DMS153 (cell line): ENCODE data around the gene SMIM5.
A peak's percentile ranks its signal among the peaks of the same experiment; 100 is the strongest.
"Not testable (repeated sequence)": the region's sequence is repeated elsewhere in the genome, so short reads cannot be mapped to it uniquely, and the experiment has no call there.

Source experiments
- DNase-seq: peaks from one replicate; lab custom pipeline; 2025; lab: John Stamatoyannopoulos, UW

Gene SMIM5

GRCh38 chr17:75632863-75633485 lies at the start of gene SMIM5:
Gene SMIM5 (plus strand): TSS chr17:75633434. CDS start chr17:75640202, 6,768 bp downstream.
- DNase-seq = peak; percentile 46

- DNase-seq = no peak
These were observed 48.4 kb upstream of the SMIM5 start for GRCh38 chr17:75584849-75585175.

- peak; percentile 40 for DNase-seq
These were observed 45.3 kb upstream of the SMIM5 start, which contains the start of gene MYO15B for GRCh38 chr17:75587675-75588595. Gene MYO15B (plus strand): TSS chr17:75587800. CDS start chr17:75588058, 258 bp downstream.

- DNase-seq = no peak
These were observed 44.6 kb upstream of the SMIM5 start for GRCh38 chr17:75588596-75589011.

GRCh38 chr17:75589012-75589918 lies 44.0 kb upstream of the SMIM5 start:
- DNase-seq = peak; percentile 71

- DNase-seq = no peak
These were observed 43.3 kb upstream of the SMIM5 start for GRCh38 chr17:75589919-75590303.

- no peak for DNase-seq
These were observed 42.9 kb upstream of the SMIM5 start for GRCh38 chr17:75590314-75590761.

GRCh38 chr17:75590849-75591721 lies 42.1 kb upstream of the SMIM5 start:
- no peak for DNase-seq

- no peak for DNase-seq
These were observed 41.4 kb upstream of the SMIM5 start for GRCh38 chr17:75591722-75592302.

- no peak for DNase-seq
These were observed 40.8 kb upstream of the SMIM5 start for GRCh38 chr17:75592348-75593020.

GRCh38 chr17:75593430-75593829 lies 39.8 kb upstream of the SMIM5 start:
- DNase-seq = not testable (repeated sequence)

GRCh38 chr17:75594499-75595283 lies 38.5 kb upstream of the SMIM5 start:
- DNase-seq = peak; percentile 12

GRCh38 chr17:75595284-75595919 lies 37.8 kb upstream of the SMIM5 start:
- no peak for DNase-seq

GRCh38 chr17:75595920-75596313 lies 37.3 kb upstream of the SMIM5 start:
- DNase-seq = no peak

GRCh38 chr17:75596320-75597087 lies 36.7 kb upstream of the SMIM5 start:
- DNase-seq = no peak

GRCh38 chr17:75601057-75601987 lies 31.9 kb upstream of the SMIM5 start:
- peak; percentile 33 for DNase-seq

- no peak for DNase-seq
These were observed 30.6 kb upstream of the SMIM5 start for GRCh38 chr17:75602644-75603043.
